ENCODE data around the gene MAX.

DNA sequence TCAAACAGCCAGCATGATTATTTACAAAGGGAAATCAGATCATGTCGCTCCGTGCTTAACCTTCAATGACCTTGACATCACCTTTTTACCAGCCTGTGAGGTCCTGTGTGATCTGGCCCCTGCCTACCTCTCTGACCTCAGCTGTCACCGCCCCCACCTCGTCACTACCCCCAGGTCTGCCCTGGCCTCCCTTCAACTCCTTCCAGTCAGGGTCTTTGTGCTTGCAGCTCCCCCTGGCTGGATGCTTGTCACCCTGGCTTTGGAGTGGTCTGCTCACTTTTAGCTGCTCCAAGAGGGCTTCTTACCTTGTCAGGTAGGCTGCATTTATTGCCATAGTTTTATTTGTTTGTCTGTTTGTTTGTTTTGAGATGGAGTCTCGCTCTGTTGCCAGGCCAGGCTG lies 8.2 kb upstream of the MAX start:
- TF ChIP-seq, protein P1, sequence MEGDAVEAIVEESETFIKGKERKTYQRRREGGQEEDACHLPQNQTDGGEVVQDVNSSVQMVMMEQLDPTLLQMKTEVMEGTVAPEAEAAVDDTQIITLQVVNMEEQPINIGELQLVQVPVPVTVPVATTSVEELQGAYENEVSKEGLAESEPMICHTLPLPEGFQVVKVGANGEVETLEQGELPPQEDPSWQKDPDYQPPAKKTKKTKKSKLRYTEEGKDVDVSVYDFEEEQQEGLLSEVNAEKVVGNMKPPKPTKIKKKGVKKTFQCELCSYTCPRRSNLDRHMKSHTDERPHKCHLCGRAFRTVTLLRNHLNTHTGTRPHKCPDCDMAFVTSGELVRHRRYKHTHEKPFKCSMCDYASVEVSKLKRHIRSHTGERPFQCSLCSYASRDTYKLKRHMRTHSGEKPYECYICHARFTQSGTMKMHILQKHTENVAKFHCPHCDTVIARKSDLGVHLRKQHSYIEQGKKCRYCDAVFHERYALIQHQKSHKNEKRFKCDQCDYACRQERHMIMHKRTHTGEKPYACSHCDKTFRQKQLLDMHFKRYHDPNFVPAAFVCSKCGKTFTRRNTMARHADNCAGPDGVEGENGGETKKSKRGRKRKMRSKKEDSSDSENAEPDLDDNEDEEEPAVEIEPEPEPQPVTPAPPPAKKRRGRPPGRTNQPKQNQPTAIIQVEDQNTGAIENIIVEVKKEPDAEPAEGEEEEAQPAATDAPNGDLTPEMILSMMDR (IDR thresholded peaks at IDR 0.05; ENCODE audit: low read depth, low read length), result no peak
- no peak for TF ChIP-seq POLR2A (IDR thresholded peaks at IDR 0.05; ENCODE audit: extremely low read depth, insufficient read length)

Measured in NB4 (cell line).